ENCODE results near the gene MAGI2.

MAGI2 gene

GRCh38 chr7:78529392-78529791 lies 924.1 kb downstream of the MAGI2 start:
- H3K36me3 ChIP-seq (ENCODE audit: low read length), result no peaks in the 10 kb centered on the region
- no peak overlapping the region for H3K4me2 ChIP-seq (ENCODE audit: low read depth, low read length, poor library complexity, severe bottlenecking)
- no peak overlapping the region for H3K9ac ChIP-seq (ENCODE audit: low read length)
- H3K9me2 ChIP-seq (replicated peaks; ENCODE audit: insufficient read depth, low read length), result no peaks in the 10 kb centered on the region
- H3K9me3 ChIP-seq (ENCODE audit: insufficient read depth, low read length), result no peaks in the 10 kb centered on the region
- no peak overlapping the region for H3K27ac ChIP-seq (ENCODE audit: low read depth, low read length)
- TF ChIP-seq CTCF (IDR thresholded peaks at IDR 0.05; ENCODE audit: insufficient read depth, low read length, poor library complexity, severe bottlenecking) (no peak), EZH2phosphoT487 (conservative IDR thresholded peaks at IDR 0.05; ENCODE audit: low read length) (no peak)
- H2AFZ ChIP-seq (ENCODE audit: low read depth, low read length, severe bottlenecking), result no peak overlapping the region
- no peaks in the 10 kb centered on the region for H3K79me2 ChIP-seq (ENCODE audit: insufficient read depth, low read length)
- H3K4me3 ChIP-seq (ENCODE audit: insufficient read depth, low read length, poor library complexity, severe bottlenecking), result no peak overlapping the region
- peaks cover 2% of the 10 kb centered on the region; the same call in 1 of the 2 replicates for H3K27me3 ChIP-seq (ENCODE audit: low read length)
- no peaks in the 10 kb centered on the region for H3F3A ChIP-seq (ENCODE audit: insufficient read depth)
- H4K20me1 ChIP-seq (ENCODE audit: low read depth, low read length), result no peaks in the 10 kb centered on the region

- Histone ChIP-seq H3K79me2 (ENCODE audit: insufficient read depth, low read length) (no peaks in the 10 kb centered on the region), H3K9me2 (replicated peaks; ENCODE audit: insufficient read depth, low read length) (no peaks in the 10 kb centered on the region), H3K27ac (ENCODE audit: low read depth, low read length) (no peak overlapping the region), H2AFZ (ENCODE audit: low read depth, low read length, severe bottlenecking) (no peak overlapping the region), H3K27me3 (ENCODE audit: low read length) (peaks cover 2% of the 10 kb centered on the region; the same call in 1 of the 2 replicates), H4K20me1 (ENCODE audit: low read depth, low read length) (no peaks in the 10 kb centered on the region), H3K36me3 (ENCODE audit: low read length) (no peaks in the 10 kb centered on the region), H3K4me2 (ENCODE audit: low read depth, low read length, poor library complexity, severe bottlenecking) (no peak overlapping the region), H3K4me3 (ENCODE audit: insufficient read depth, low read length, poor library complexity, severe bottlenecking) (no peak overlapping the region), H3K9me3 (ENCODE audit: insufficient read depth, low read length) (no peaks in the 10 kb centered on the region), H3K9ac (ENCODE audit: low read length) (no peak overlapping the region), H3F3A (ENCODE audit: insufficient read depth) (no peaks in the 10 kb centered on the region)
- TF ChIP-seq CTCF (IDR thresholded peaks at IDR 0.05; ENCODE audit: insufficient read depth, low read length, poor library complexity, severe bottlenecking) (no peak), EZH2phosphoT487 (conservative IDR thresholded peaks at IDR 0.05; ENCODE audit: low read length) (no peak)
Observed at GRCh38 chr7:78528964-78529363, 924.5 kb downstream of the MAGI2 start.

GRCh38 chr7:78523930-78524329 lies 929.5 kb downstream of the MAGI2 start:
- Histone ChIP-seq H3K27me3 (ENCODE audit: low read length) (peaks cover 2% of the 10 kb centered on the region; the same call in 1 of the 2 replicates), H3K9ac (ENCODE audit: low read length) (no peak overlapping the region), H3K9me3 (ENCODE audit: insufficient read depth, low read length) (no peaks in the 10 kb centered on the region), H3K36me3 (ENCODE audit: low read length) (no peaks in the 10 kb centered on the region), H3K4me2 (ENCODE audit: low read depth, low read length, poor library complexity, severe bottlenecking) (no peak overlapping the region), H3K79me2 (ENCODE audit: insufficient read depth, low read length) (no peaks in the 10 kb centered on the region), H3K27ac (ENCODE audit: low read depth, low read length) (no peak overlapping the region), H3K9me2 (replicated peaks; ENCODE audit: insufficient read depth, low read length) (no peaks in the 10 kb centered on the region), H3K4me3 (ENCODE audit: insufficient read depth, low read length, poor library complexity, severe bottlenecking) (no peak overlapping the region), H2AFZ (ENCODE audit: low read depth, low read length, severe bottlenecking) (no peak overlapping the region), H4K20me1 (ENCODE audit: low read depth, low read length) (no peaks in the 10 kb centered on the region), H3F3A (ENCODE audit: insufficient read depth) (no peaks in the 10 kb centered on the region)
- TF ChIP-seq EZH2phosphoT487 (conservative IDR thresholded peaks at IDR 0.05; ENCODE audit: low read length) (no peak), CTCF (IDR thresholded peaks at IDR 0.05; ENCODE audit: insufficient read depth, low read length, poor library complexity, severe bottlenecking) (no peak)
